Raji (cell line): ENCODE results near the gene IQCH.

Source experiments
- POLR2A ChIP-seq: IDR thresholded peaks from 2 replicates; pipeline ENCODE4 v1.6.1; 2011; ENCODE audit warnings: low read depth, low read length, control low read depth; ENCODE audit not compliant: insufficient read depth

The IQCH gene

DNA sequence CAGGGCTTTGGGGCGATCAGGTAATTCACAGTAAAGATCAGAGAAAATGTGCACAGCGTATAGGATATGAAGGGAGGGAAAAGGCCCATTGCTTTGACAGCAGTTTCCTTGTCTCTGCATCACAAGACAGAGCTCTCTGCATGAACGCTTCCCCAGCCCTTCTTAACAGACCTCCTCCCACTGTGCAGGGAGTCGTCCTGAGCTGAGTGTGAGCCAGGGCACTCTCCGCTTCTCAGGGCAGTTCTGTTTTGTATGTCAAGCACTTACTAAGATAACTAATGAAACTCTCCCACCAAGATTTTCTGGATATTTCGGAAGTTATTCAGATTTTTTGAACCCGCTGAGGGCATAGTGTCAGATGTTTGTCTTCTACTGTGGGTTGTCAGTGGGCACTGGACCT, 160.6 kb downstream of the IQCH start:
- no peak for TF ChIP-seq POLR2A

DNA sequence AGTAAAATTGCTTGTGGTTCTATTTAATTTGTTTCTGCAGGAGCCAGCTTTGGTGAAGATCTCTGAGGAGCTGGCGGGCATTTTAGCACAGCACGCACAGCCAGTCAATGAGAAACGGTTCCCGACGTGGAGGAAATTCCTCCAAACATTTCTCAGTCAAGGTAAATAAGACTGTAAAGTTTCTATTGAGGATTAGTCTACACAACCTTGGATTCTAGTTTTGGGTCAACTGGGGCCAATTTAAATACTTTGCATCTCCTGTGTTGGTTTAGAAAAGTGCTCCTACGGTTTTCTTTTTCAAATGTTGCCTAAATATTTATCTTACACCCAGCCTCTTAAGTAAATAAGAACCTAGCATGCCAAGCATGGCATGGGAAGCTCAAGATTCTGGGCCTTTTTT, 162.3 kb downstream of the IQCH start:
- TF ChIP-seq POLR2A = no peak

DNA sequence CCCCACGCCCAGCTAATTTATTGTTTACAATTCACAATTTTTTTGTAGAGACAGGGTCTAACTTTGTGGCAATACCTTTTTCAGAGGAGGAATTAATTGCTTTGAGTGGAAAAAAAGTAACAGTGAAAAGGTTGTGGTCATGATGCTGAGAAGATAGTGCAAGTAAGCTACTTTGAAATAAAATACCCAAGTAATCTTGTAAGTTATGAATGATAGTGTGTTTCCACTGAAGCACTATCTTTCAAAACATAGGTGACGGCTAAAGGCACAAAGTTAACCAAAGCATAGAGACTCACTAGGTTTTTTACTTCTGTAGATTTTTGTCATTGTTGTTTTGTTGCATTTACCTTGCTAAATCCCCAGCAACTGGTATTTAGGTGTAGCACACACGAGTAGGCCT, 165.1 kb downstream of the IQCH start:
- no peak for TF ChIP-seq POLR2A

DNA sequence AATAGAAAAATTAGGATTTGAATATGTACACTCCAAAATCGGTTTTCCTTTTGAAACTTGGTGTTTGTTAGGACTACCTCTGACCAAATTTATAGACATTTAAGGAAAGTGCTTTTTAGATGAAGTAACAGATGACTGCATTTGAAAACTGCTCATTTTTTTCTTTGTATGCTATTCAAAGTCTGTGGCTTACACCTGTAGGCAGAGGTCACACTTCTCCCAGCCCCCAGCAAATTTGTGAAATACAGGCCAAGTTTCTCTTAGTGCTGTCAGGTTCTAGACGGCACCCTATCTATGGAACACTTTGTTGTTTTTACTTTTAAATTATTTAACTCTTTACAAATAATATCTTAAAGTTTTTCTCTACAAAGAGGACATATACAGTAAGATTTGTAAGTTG, 165.6 kb downstream of the IQCH start:
- no peak for TF ChIP-seq POLR2A

DNA sequence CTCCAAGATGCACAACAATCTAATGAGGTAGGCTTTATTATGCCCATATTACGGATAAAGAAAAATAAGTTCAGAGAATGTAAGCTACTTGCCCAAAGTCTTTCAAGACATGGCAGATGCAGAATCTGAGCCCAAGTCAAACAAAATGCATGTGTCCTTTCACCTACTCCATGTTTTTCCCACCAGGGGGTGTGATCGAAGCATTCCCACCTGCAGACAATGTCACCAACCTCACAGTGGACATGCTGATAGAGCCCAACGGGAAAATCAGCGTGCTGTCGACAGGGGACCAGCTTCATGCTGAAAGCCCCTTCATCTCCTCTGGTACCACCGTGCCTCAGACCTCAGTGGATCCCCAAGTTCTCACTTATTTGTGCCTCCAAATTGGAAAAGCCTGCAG, 166.5 kb downstream of the IQCH start:
- no peak for TF ChIP-seq POLR2A

DNA sequence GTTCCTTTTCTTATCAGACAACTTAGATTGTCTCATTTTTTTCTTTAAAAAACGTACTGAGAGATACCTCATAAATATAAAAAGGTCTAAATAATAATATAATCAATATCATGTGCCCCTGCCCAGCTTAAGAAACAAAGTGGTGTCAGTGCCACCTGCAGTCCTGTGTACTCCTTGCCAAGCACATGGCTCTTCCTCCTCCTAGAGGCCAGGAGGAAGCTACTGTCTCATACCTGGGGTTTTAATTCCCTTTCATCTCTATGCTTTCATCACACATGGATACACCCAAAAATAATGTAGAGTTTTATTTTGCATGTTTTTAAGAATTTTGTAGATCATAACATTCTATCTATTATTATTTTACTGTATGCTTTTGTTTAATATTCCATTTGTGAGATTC, 167.7 kb downstream of the IQCH start:
- TF ChIP-seq POLR2A = no peak

DNA sequence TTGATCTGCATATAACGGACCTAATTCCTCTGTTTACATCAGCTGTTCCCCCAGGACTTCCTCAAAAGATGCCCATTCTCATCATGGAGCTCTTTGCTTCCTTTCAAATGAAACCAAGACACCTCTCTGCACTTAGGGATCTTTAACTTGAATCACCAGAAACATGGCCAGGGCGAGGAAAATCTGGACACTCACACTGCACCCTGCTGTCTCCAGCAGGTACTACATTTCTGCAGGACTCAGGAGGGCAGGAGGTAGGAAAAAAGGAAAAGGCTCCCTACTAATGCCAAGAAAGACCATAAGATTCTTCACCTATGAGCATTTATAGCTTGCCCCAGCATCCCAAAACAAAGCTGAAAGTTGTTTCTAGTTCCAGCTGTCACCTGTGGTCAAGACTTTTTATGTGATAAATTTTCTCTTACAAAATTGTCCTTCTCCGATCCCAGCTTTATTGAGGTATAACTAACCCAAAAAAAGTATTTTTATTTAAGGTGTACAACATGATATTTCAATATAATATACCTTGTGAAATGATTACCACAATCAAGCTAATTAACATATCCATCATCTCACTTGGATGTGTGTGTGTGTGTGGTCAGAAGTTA, 179.0 kb downstream of the IQCH start:
- TF ChIP-seq POLR2A = no peak

DNA sequence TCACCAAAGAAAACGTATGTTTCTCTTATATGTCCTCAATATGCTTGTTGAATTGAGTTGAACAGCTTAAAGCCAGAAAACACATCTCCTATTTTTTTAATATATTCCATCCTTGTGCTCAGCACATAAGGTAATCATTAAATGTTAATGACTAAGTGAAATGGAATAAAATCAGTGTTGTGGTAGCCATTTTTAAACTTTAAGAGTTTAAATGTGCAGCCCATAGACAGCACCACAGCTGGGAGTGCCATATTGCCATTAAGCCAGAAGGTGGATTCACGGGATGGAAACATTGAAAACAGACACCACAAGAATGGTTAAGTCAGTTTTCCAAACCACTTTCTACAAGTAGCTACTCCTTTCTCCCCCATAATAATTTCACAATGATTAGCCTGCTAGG, 189.5 kb downstream of the IQCH start:
- TF ChIP-seq POLR2A = no peak

DNA sequence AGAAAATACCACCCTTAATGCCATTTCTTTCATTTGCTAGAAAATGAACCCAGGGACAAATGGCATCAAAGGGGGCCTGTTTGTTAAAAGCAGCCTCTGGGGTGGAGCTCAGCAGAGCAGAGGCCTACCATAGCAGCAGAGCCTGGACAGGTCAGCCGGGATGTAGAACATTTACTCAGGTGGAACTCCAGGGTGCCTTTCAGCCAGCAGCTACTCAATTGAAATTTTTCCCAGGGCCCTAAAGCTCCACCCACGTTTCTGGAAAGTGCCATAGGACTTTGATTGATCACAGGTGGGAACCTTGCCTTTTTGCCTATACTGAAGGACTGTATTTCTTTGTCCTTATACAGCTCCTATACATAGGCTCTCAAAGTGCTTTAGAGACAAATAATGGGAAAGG, 191.9 kb downstream of the IQCH start:
- no peak for TF ChIP-seq POLR2A

DNA sequence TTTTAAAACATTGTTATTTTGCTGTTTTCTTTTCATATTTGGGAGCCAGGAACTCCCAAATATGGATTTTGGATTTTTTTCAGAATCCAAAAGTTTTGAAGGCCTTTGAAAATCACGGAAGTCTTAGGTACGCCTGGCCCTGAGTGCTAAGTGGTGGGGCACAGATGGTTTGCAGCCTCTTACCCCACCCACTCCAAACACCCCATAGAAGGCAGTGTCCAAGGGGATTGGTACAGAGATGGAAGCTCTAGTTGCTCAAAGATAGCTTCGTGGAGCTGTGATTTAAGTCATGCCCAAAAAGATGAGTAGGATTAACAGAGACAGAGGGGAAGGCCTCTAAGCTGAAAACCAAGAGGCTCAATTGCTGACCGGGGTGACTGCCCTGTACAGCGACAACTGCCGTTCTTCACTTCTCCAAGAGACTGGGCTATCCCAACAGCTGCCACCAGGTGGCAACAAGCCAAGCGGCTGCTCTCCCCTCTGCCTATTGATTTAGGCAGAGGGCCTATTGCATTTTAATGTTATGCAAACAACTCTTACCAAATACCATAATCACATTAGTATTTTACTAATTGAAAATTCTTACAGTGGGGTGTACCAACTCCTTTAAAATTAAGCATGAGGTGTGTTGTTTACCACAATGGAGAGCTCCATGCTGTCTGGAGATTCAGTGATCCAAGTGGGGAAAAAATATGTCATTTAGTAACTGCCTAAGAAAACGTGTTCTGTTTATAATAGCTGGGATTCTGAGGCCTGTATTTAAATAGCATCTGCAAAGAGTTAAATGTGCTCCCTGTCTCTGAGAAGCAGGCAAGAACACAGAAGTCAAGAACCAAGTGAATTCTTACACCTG, 202.3 kb downstream of the IQCH start:
- no peak for TF ChIP-seq POLR2A

DNA sequence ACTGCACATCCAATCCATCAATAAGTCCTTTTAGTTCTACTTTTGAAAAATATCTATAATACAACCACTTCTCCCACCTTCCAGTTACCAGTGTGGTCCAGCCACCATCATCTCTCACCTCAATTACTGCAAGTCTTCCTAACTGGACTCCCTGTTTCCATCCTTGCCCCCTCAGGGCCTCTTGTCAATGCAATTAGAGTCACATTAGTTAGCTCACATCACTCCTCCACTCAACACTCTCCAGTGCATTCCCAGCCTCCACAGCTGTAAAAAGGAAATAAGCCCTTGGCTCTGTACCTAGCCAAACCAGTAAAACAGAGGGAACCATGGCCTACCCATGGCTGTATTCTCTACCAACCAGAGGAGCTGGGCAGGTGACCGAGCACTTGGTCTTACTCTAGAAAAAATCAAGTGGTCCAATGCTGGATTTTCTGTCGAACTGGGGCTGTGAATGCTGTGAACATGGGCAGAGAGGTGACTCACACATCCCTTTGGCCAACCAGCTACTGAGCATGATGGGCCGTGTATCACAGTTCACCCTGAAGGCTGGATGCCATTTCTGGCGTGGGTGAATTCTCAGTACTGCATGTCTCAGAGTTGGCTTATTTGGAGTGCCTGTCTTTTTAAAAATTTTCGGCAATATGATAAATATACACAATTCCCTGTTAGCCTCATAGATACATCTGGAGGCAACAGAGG, 203.9 kb downstream of the IQCH start:
- TF ChIP-seq POLR2A = no peak

DNA sequence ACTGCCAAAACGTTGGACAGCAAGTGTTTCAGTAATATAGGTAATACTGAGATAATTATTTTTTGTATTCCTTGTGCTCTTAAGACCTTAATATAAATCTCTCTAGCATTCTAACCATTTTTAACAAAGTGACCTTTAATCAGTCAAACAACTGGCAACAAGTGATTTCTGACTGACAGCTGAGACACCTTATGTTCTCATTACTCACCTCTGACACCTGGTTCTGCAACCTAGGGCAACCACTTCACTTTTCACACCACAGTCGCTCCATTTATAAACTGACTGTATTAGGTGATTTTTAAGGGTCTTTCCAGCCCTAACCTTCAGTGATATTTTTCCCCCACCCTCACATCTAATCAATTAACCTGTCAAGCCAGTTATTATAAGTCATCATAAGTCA, 205.9 kb downstream of the IQCH start:
- no peak for TF ChIP-seq POLR2A

DNA sequence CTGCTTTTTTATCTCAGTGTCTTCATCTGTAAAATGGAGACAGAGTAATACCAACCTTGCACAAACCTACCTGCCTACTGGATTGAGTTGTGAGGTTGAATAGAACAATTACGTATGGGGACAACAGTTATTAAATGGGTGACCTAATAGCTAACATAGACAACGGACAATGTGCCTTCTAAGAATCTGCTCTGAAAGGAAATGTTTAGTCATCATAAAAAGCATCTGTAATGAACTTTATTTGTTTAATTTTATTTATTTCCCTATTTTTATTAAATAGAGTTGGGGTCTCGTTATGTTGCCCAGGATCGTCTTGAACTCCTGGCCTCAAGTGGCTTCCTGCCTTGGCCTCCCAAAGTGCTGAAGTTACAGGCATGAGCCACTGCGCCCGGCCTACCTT, 207.1 kb downstream of the IQCH start:
- TF ChIP-seq POLR2A = no peak

DNA sequence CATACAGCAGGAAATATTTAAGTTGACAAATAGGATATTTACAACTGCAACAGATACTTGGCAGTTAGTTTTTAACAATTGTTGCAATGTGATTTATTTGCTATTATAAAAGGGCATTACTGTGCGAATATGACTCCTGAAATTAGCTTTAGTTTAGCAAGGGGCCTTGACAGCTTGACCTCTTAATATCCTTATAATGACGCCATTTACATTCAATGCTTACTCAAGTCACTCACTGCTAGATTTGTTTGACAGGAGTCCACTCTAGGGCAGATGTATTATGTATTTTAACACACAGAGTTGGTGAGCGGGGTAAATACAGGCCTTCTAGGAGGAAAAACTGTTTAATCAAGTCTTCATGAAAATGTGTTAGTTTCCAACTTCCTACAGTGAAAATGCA, 208.3 kb downstream of the IQCH start:
- no peak for TF ChIP-seq POLR2A

DNA sequence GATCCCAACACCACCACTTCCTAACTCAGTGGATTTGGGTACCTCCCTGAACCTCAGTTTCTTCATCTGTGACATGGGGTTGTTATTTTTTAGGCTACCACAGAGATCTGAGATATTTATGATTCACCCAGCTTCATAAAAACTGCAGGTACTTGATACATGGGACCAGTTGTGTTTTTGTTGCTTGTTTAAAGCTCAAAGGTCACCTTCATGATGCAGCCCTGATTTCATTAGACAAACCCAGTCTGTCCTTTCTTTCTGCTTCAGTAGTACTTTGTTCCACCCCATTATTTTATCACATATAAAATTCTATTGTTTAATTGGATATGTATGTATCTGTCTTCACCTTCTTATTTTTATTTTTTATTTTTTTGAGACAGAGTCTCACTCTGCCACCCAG, 208.9 kb downstream of the IQCH start:
- no peak for TF ChIP-seq POLR2A
